ENCODE data around the gene BPIFB3. TPM values are rescaled to one million over a fixed set of nuclear protein-coding genes. Genes with fewer than 3 reads are reported as not detected.

The BPIFB3 gene
- polyA plus RNA-seq, 4 donors: not detected

DNA sequence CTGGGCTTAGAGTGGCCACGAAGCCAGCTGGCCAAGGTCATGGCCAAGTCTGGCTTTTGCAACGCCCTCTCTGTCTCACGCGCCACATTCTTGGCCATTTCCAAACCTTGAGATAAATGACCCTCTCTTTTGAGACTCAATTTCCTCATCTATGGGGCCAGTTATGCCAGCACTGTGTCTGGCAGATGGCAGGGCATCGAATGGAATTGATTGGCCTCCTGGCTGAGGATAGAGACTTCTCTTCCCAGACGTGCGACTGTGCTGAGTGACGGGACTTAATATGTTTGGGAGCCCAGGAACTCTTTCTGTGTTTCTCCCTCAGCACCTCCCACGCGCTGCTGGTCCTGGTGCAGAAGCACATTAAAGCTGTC, 38.6 kb upstream of the BPIFB3 start:
- DNase-seq (ENCODE audit: low read depth in 4 of 4, low spot score in 2 of 4): no peak

DNA sequence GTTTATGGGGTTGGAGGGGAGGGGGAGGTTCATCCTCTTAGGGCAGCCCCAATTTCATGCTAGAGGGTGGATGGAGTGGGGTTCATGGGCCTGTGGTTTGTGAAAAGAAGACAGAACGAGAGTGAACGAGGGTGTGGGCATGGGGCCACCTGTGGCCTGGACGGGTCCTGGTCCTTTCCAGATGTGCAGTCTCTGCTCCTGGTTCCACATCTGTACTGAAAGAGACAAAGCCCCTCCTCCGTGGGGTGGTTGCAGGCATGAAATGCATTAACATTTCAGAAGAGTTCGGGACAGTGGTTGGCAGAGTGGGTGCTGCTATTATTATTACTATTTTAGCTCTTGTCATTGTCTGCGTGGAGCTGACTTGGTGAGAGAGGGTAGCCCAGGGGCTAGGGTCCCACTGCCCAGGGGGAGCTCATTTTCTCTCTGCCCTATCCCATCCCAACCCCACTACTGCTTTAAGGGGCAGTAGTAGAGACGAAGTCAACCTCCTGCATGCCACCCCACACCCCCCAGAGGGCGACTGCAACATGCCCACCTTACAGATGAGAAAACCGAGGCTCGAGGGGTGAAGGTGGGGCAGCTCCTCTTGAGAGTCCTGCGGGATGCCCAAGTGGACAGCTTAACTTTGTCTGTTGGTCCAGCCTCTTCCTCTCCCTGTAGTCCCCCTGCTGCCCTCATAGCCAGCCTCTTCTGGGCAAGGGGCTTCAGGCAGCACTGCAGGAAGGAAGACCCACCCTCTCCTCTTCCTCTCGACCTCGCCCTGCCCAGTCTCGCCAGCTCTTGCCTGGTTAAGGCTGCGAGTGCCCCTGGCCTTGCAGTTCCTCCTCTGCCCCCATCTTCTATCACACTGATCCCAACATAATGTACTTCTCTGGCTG, 37.8 kb upstream of the BPIFB3 start:
- no peak for DNase-seq (ENCODE audit: low read depth in 4 of 4, low spot score in 2 of 4)

DNA sequence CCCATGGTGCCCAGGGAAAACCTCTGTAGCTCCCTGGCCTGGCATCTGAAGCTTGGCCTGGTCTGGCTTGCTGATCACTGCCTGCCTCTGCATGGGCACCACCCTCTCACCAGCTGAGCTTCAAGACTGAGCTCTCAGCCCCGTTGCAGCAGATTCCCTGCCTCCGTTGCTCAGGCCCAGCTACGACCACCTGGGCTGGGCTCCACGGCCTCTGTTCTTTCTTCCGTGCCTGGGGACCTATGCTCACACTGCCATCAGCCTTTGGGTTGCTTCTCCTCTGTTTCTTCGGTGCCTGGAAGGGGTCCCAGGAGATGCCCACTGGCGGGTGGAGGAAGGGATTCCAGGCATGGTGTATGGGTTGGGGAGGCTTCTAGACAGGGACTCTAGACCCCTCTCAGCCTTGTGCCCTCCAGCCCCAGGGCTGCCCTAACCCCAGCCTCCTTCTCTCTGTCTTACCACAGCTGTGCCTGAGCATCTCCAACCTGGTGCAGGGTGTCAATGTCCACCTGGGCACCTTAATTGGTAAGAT, 37.1 kb upstream of the BPIFB3 start:
- no peak for DNase-seq (ENCODE audit: low read depth in 4 of 4, low spot score in 2 of 4)

DNA sequence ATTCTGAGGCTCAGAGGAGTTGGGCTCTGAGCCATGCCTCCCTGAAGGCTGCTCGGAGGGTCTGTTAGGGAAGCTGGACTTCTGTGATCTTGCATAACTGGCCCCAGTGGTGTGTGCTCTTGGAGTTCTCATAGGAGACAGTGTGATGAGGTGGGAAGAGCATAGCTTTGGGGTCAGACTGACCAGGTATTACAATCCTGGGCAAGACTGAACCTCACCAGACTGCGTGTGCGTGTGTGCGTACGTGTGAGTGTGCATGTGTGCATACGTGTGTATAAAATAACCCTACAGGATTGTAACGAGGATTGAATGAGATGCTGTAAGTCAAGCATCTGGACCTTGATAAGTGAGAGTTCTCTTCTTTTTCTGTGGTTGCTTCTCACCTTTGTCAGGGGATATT, 36.2 kb upstream of the BPIFB3 start:
- no peak for DNase-seq (ENCODE audit: low read depth in 4 of 4, low spot score in 2 of 4)

DNA sequence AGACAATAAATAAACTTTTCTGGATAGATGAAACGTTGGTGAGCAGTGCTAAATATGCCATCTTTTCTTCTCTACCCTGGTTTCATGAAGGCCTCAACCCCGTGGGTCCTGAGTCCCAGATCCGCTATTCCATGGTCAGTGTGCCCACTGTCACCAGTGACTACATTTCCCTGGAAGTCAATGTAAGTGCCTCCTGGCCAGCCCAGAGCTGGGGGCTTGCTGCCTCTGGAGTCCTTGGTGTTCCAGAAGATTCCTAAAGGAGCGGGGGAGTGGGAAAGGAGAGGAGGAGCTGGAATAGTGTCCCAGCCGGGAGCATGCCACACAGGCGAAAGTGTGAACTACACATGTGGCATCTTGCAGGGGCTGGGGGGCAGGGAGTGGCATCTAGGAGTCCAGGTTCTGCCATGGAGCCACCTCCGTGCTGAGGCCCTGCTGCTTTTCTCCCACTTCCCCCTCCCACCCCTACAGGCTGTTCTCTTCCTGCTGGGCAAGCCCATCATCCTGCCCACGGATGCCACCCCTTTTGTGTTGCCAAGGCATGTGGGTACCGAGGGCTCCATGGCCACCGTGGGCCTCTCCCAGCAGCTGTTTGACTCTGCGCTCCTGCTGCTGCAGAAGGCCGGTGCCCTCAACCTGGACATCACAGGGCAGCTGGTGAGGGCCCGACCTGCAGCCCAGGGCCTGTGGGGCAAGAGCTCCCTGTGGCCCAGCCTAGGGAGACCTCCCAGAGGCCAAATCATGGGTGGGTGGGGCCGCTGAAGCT, 35.4 kb upstream of the BPIFB3 start:
- DNase-seq (ENCODE audit: low read depth in 4 of 4, low spot score in 2 of 4): no peak

DNA sequence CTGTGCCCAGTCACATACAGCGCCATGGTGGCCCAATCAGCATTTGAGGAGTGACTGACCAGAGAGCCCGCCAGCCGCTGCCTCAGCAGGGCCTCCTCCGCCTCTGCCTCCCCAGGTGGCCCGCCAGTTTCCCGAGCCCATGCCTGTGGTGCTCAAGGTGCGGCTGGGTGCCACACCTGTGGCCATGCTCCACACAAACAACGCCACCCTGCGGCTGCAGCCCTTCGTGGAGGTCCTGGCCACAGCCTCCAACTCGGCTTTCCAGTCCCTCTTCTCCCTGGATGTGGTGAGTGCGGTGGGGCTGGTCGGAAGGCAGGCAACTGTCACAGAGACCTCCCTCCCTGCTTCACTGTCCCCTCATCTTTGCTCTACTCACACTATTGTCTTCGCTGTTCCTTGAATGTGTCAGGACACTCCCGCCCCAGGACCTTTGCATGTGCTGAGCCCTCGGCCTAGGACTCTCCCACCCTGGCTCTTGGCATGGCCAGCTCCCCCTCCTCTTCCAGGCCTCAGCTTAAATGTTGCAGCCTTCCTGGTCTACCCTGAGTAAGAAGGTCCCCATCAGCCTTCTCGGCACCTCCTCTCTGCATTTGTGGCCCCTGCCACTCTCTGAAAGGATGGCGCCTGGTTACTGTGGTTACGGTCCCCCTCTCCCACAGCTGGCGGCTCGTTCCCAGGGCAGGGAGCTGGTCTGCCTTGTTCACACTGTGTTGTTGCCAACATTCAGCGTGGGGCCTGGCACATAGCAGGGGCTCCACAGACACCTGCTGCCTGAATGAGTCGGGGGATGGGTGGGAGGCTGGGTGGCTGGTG, 34.0 kb upstream of the BPIFB3 start:
- DNase-seq (ENCODE audit: low read depth in 4 of 4, low spot score in 2 of 4): no peak

DNA sequence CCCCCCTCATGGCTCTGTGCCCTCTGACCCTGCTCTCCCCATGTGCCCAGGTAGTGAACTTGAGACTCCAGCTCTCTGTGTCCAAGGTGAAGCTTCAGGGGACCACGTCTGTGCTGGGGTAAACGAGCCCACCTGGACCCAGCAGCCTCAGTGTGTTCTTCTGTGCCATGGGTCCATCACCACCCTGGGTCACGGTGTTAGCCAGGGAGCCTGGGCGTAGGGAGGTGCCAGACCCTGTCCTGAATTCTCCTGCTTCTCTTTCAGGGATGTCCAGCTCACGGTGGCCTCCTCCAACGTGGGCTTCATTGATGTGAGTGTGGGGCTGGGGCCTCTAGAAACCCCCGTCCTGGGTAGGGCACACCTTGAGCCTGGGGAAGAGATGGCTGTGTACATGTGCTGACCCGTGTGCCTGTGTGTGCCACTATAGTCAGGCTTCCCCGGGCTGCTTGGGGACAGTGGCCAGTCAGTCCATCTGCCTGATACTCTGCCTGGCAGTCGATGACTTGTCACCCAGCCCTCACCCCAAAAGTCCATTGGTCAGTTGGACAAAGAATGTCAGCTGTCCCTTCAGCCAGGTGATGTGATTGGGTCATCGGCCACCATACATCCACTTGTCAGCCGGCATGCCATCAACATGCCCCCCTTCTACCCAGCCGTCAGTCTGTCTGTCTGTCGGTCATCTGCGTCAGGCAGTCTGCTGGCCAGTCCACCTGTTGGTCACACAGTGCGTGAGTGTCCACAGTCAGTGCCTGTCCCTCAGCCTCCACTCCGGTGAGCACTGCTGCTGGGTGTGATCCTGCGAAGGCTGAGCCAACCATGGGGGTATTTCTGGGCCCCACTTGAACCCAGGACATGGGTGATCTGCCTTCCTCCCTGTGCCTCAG, 33.2 kb upstream of the BPIFB3 start:
- DNase-seq (ENCODE audit: low read depth in 4 of 4, low spot score in 2 of 4): no peak

DNA sequence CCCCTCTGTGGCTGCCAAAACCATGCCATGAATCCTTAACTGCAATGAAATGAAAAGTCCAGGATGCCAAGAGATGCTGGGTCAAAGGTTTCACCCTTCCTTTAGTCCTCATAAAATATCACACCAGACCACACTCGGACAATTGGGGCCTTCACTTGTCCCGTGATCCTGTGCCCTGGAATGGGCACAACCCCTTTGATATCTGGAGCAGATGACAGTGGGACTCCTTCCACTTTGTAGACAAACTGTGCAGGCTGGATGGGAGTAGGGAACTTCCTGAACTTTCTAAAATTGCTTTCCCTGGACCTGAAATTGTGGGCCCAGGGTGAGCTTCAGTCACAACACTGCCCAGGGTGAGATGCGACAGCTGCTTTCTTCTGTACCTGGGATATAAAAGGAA, 31.8 kb upstream of the BPIFB3 start:
- DNase-seq (ENCODE audit: low read depth in 4 of 4, low spot score in 2 of 4): no peak

DNA sequence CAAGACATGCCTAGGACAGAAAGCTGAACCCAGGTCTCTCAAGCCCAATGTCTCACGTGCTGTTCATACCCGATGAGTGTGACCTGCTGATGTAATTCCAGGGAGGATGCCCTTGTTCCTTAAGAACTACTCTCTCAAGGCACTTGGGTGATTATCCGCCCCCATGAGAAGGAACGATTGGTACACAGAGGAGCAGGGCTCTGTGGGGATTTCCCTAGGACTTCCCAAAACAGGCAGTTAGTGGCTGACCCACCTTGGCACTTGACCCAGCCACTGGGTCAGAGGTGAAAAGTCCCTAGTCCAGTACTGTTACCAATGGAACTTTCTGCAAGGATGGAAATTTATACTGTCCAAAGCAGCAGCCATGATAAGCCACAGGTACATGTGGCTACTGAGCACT, 31.4 kb upstream of the BPIFB3 start:
- no peak for DNase-seq (ENCODE audit: low read depth in 4 of 4, low spot score in 2 of 4)

DNA sequence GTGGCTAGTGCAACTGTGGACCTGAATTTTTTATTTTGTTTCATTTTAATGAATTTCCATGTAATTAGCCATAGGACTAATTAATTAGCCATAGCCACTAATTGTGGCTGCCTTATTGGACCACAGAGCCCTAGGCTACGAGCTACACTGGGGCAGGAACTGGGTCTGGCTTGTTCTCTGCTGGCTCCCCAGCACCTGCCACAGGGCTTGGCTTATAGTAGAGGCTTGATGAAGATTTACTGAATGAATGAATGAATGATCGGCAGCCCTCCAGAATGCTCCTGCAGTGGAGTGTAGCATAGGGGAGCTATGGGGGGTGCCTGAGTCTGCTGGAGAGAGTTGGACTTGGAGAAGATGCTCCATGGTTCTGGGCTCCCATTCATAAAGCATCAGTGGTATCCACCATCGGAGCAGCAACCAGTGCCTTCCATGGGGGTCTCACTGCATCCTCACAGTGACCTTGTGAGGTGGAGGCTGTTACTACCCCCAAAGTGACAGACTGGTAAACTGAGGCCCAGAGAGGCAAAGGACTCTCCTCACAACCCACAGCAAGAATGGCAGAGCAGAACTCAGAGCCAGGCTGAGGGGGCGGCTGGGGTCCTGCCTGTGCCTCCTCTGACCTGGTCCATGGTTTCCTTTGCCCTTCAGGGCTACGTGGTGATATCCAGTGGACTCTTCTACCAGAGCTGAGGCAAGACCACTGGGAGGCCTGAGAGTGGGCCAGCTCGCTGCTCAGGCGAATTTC, 30.8 kb upstream of the BPIFB3 start:
- no peak for DNase-seq (ENCODE audit: low read depth in 4 of 4, low spot score in 2 of 4)

DNA sequence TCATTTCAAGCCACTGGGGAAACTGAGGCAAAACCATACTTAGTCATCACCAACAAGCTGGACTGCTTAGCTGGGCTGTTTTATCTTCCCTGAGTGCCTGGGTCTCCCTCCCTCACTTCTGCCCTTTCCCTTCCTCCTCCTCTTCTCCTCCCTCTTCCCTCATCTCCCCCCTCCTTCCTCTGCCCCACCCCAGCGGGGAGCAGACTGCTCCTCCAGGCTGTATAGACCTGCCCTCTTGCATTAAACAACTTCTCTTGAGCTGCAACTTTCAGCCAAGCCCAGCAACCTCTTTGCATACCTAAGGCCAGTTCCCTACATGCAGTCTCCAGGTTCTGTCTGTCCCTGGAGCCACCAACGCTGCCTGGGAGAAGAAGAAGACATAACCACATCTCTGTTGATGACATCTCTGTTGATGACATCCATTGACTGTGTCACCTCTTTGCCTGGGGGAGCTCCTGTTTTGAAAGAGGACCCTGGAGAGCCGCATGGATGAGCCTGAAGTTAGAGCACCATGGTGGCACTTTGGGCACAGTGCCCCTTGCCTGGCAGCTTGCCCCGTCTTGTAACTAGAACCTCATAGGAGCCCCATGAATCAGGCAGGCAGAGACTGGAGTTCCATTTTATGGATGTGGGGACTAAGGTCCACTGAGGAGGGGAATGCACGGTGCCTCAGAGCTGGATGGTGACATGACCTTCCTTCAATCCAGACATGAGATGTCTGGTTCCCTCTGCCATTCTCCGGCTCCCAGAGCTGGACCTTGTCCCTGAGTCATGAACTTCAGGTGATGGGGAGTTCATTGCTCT, 30.1 kb upstream of the BPIFB3 start:
- no peak for DNase-seq (ENCODE audit: low read depth in 4 of 4, low spot score in 2 of 4)

DNA sequence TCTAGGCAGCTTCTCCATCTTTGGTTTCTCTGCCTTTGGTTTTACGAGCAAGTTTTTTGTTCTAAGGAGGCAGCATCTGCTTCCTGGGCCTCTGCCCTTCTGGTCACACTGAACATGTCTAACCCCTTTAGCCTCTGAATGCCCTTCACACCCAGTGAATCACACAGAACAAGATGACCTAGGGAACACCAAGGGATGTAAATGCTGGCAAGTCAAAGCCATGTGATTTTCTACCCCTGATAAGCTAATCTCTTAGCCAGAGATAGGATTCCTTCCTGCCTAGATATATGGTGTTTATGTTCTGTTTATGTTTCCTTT, 29.5 kb upstream of the BPIFB3 start:
- no peak for DNase-seq (ENCODE audit: low read depth in 4 of 4, low spot score in 2 of 4)

DNA sequence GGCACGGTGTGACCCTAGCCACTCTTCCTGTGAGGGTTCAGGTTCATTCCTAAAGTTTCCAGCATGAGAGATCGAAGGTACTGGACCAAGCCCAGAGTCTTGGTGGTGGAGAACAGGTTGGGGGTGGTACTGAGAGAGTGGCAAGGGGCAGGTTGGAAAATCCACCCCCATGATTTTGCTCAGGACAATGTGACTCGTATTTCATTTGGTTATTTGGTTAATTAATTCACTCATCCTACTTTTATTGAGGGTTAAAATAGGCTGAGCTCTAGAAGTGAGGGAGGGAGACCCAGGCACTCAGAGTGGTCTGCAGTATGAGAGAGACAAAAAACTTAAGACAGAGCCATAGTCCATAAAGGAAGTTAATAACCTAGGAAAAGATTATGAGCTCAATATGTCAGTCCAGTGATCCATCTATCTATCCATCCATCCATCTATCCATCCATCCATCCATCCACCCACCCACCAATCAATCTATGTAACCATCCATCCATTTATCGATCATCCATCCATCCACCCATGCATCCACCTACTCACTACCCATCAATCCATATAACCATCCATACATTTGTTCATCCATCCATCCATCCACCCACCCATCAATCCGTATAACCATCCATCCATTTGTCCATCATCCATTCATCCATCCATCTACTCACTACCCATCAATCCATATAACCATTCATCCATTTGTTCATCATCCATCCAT, 28.9 kb upstream of the BPIFB3 start:
- no peak for DNase-seq (ENCODE audit: low read depth in 4 of 4, low spot score in 2 of 4)

DNA sequence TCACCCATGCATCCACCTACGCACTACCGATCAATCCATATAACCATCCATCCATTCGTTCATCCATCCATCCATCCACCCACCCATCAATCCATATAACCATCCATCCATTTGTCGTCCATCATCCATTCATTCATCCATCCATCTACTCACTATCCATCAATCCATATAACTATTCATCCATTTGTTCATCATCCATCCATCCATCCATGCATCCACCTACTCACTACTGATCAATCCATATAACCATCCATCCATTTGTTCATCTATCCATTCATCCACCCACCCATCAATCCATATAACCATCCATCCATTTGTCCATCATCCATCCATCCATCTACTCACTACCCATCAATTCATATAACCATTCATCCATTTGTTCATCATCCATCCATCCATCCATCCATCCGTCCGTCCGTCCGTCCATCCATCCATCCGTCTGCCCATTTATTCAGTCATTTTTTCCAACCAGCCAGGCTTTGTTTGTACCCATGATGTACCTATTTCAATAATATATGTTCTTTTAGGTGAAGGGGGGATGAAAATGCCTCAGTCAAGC, 28.3 kb upstream of the BPIFB3 start:
- no peak for DNase-seq (ENCODE audit: low read depth in 4 of 4, low spot score in 2 of 4)

DNA sequence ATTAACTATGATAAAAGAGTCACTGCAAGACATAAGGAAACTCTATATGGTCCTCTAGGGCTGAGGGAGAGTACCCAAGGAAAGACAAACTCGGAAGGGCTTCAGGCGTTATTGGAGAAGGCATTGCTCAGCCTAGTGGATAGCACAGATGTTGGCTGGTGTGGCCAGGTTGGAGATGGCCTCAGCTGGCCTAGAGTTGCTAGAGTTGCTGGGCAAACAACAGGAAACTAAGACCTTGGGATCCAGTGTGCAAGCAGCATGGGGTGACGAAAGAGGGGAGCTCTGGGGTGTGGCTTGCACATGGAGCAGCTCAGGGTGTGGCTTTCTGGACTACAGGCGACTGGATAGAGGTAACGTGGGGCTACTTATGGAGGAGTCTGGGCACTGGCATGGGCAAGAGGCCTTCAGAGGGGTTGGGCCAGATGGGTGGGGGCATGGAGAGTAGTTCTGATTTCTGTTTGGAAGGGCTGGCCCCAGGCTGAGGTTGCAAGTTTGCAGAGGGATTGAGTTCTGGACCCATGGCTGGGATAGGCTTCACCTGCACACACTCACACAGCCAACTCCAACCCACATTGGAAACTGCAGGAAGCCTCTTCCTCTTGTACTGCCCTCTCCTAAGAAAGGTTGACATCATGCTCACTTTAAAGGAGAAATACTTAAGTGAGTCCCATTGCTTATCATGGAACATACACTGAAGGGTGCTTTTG, 27.5 kb upstream of the BPIFB3 start:
- DNase-seq (ENCODE audit: low read depth in 4 of 4, low spot score in 2 of 4): no peak

DNA sequence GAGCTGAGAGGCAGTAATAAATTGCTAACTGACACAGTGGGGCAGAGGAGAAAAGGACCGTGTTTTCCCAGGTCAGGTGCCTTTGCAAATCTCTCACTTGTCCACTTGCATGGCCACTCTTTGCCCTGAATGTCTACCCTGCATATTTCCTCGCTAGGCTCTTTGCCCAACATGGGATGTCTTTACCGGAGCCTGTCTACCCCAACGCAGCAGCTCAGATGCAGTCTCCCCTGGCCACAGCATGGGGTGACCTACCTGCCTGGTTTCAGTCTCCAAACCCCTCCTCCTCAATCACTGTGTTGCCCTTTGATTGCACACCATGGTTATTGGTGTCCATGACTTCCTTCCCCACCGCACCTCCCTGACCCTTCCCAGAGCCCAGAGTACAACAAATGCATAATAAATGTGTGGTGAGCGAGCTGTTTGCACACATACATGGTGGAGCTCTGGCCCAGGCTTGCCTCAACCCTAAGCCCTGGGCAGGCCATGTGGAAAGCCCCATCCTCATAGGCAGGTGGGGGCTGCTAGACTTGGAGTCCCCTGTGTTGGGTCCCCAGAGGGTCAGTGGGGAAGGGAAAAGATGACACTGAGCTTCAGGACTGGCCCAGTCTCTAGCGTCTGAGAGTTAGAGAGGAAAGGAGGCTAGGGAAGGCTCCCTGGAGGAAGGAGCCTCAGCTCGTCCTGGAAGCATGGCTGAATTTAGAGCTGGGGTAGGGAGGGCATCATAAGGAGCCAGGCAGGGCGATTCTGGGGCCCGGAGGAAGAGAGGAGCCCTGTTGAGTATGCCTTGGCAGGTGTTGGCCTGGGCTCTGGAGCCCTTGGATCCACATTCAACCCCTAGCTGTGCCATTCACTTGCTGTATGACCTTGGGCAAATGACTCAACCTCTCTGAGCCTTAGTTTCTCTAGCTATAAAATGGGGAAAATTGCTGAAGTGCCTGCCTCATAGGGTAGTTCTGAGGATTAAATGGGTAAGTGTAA, 26.6 kb upstream of the BPIFB3 start:
- DNase-seq (ENCODE audit: low read depth in 4 of 4, low spot score in 2 of 4): no peak
